Thyroid gland (tissue), 4 donors: ENCODE results near the gene SARNP. TPM values are rescaled to one million over a fixed set of nuclear protein-coding genes. Genes with fewer than 3 reads are reported as not detected.

Source experiments
- DNase-seq, 2 donors: peaks; one replicate each; pipeline ENCODE4 v3.0.0-alpha.2; 2019
- H3K27ac ChIP-seq, 3 donors: fragments of 200-600 bp; sonication (generic); 1 replicate in 2 of 3; 2 replicates in 1 of 3; pipeline ENCODE4 v1.5.1; 2016 to 2019; ENCODE audit warnings: mild to moderate bottlenecking in 1 of 3, moderate library complexity in 1 of 3
- H3K27me3 ChIP-seq: fragments of 200-600 bp; sonication (generic); one replicate; pipeline ENCODE4 v1.5.1; 2019
- H3K36me3 ChIP-seq, 2 donors: fragments of 200-600 bp; sonication (generic); one replicate each; pipeline ENCODE4 v1.5.1; 2016 to 2019
- H3K4me1 ChIP-seq, 2 donors: fragments of 200-600 bp; sonication (generic); one replicate each; pipeline ENCODE4 v1.5.1; 2017 to 2019
- H3K4me3 ChIP-seq, 3 donors: fragments of 200-600 bp; sonication (generic); replicated peaks in 1 of 3; 1 replicate in 2 of 3; 2 replicates in 1 of 3; pipeline ENCODE4 v1.5.1; 2016; ENCODE audit warnings: mild to moderate bottlenecking in 1 of 3
- H3K9me3 ChIP-seq: fragments of 200-600 bp; sonication (generic); one replicate; pipeline ENCODE4 v1.5.1; 2017
- CTCF ChIP-seq, 6 experiments: fragments of 200-600 bp in 3 of 6; fragments of 450-650 bp in 3 of 6; sonication (generic) in 3 of 6; IDR thresholded peaks; one replicate each; pipeline ENCODE4 v1.5.1; 2016 to 2019; ENCODE audit warnings: antibody characterized with exemption in 6 of 6, mild to moderate bottlenecking in 2 of 6, inconsistent platforms in 1 of 6, moderate library complexity in 1 of 6
- POLR2A ChIP-seq, 2 donors: fragments of 450-650 bp; IDR thresholded peaks; one replicate each; pipeline ENCODE4 v1.6.1; 2017; ENCODE audit warnings: antibody characterized with exemption in 2 of 2, mild to moderate bottlenecking in 2 of 2, moderate library complexity in 1 of 2
- WGBS, 2 donors: methylation state at CpG; one replicate each; pipeline ENCODE4 v1.1.5; 2017; 5-methylcytosine and 5-hydroxymethylcytosine counted together
- intact Hi-C: fragments of 100-400 bp; cut with DNase I; formaldehyde crosslinking; loops from one replicate; pipeline ENCODE4 v1.15.1; 2023
- total RNA-seq, 4 donors: library from RNA; depleted of rRNA; stranded (reverse); fragments of >200 nt; gene quantifications; one replicate each; pipeline ENCODE4 v1.2.3, GENCODE V29; 2016

Gene SARNP
- total RNA-seq, 4 donors from 2014 or later: 33.6 to 61.0 (median 52.3) TPM

GRCh38 chr12:55745361-55746173 lies 72.0 kb downstream of the SARNP start:
- no peak overlapping the region for H3K4me3 ChIP-seq
- 14 to 19% methylated on average over 13 of the region's 13 CpGs for WGBS, 2 donors
- DNase-seq: peak in 1 of 2 donors; percentile 47

GRCh38 chr12:55744340-55745030 lies 73.0 kb downstream of the SARNP start:
- intact Hi-C loops: loop anchor here (5.0 kb wide), 1 partner anchor 53 kb away; no protein-coding TSS in a partner anchor
- no peaks in the 10 kb centered on the region for H3K27me3 ChIP-seq
- 24% methylated on average over 9 to 11 of the region's 11 CpGs for WGBS, 2 donors
- TF ChIP-seq POLR2A (IDR thresholded peaks at IDR 0.05) (no peak), CTCF (IDR thresholded peaks at IDR 0.05) (no peak)
- H3K4me1 ChIP-seq: peaks cover 25 to 34% of the 10 kb centered on the region in 2 donors
- no peaks in the 10 kb centered on the region for H3K36me3 ChIP-seq
- H3K4me3 ChIP-seq: peak overlapping the region in 1 of 3 donors; percentile 62
- peak overlapping the region in 2 of 3 donors; percentile 43 to 49 for H3K27ac ChIP-seq
- no peaks in the 10 kb centered on the region for H3K9me3 ChIP-seq
- no peak for DNase-seq

More at GRCh38 chr12:55745361-55746173, 72.0 kb downstream of the SARNP start:
- intact Hi-C loops: no loop called here
- Histone ChIP-seq H3K27ac (peak overlapping the region in 2 of 3 donors; percentile 33 to 49), H3K27me3 (no peaks in the 10 kb centered on the region), H3K4me1 (peaks cover 25 to 34% of the 10 kb centered on the region in 2 donors), H3K9me3 (no peaks in the 10 kb centered on the region), H3K36me3 (no peaks in the 10 kb centered on the region)
- TF ChIP-seq POLR2A (IDR thresholded peaks at IDR 0.05) (no peak), CTCF (IDR thresholded peaks at IDR 0.05) (no peak)

GRCh38 chr12:55743406-55744339 lies 73.9 kb downstream of the SARNP start:
- no peaks in the 10 kb centered on the region for H3K27me3 ChIP-seq
- peaks cover 25 to 34% of the 10 kb centered on the region in 2 donors for H3K4me1 ChIP-seq
- peak; percentile 64 to 70 for DNase-seq

More at GRCh38 chr12:55743406-55744339, 73.9 kb downstream of the SARNP start:
- Histone ChIP-seq H3K36me3 (no peaks in the 10 kb centered on the region), H3K4me3 (peak overlapping the region in 1 of 3 donors; percentile 62), H3K27ac (peak overlapping the region in 2 of 3 donors; percentile 43 to 49), H3K9me3 (no peaks in the 10 kb centered on the region)
- TF ChIP-seq CTCF (IDR thresholded peaks at IDR 0.05) (peak in 1 of 6 experiments; percentile 16), POLR2A (IDR thresholded peaks at IDR 0.05) (no peak)
- intact Hi-C loops: loop anchor here (5.0 kb wide), 1 partner anchor 54 kb away; no protein-coding TSS in a partner anchor
- 0 to 2% methylated on average over 11 to 29 of the region's 73 CpGs for WGBS, 2 donors
